ENCODE results near the gene MEX3A.
"Not testable (repeated sequence)": the region's sequence is repeated elsewhere in the genome, so short reads cannot be mapped to it uniquely, and the experiment has no call there.

MEX3A gene

DNA sequence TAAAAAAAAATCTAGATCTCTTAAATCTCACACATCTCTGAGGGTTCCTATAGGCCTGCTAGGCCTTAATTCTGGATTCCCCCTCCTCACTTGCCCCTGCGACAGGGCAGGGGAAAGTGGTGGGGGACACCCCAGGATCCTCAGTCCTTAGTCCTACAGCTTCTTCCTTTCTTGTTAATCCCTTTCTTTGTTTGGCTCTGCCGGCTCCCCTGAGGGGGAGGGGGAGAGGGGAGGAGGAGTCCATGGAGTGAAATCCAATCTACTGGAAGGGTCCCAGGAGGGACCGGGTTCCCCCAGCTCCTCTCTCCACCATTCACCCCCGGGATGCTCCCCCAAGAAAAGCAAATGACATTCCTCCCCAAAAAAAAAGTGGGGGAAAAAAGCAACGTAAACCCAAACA, 8.5 kb downstream of the MEX3A start:
- no peak for DNase-seq (ENCODE audit: low read depth, low spot score)
- Histone ChIP-seq H3K4me3 (peak overlapping the region; percentile 42; the same call in 1 of the 2 replicates), H3K36me3 (ENCODE audit: insufficient read depth, low read length) (peaks cover 41% of the 10 kb centered on the region), H3K9me3 (ENCODE audit: low read depth, low read length) (no peaks in the 10 kb centered on the region), H3K27ac (peak overlapping the region; percentile 93), H3K9ac (ENCODE audit: insufficient read length) (peak overlapping the region; percentile 45)
- TF ChIP-seq EZH2 (IDR thresholded peaks at IDR 0.05) (no peak), POLR2AphosphoS5 (IDR thresholded peaks at IDR 0.05; ENCODE audit: borderline replicate concordance, low read depth, low read length) (no peak), FOXP2 (optimal IDR thresholded peaks at IDR 0.05; ENCODE audit: control extremely low read depth, extremely low read length, insufficient read depth) (no peak)

DNA sequence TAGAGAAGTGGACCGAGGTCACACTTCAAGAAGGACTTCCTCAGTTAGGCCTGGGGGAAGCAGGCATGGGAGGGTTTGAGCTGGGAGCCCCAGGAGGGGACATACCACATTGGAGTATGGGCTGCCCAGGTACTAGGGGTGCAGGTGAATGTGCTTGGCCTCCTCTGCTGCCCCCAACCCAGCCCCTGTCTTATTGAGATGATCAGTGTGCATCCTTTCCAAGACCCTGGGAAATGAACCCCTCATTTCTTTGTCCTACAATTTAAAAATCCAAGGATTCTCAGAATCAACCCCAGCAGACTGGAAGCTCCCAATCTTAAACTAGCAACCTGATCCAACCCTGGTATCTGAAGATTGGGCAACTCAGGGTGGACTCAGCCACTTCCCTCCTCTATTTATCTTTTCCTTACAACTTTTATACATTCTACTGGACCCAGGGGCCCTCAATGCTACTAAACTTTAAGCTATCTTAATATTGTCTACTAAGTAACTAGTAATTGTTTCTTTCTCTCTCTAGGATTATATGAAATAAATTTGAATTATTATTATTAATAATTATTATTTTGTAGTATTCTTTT, 9.1 kb downstream of the MEX3A start:
- H3K4me3 ChIP-seq = peak overlapping the region; percentile 51

GRCh38 chr1:156072251-156072650, 10.0 kb downstream of the MEX3A start:
- peak overlapping the region; percentile 51 for H3K4me3 ChIP-seq
- H3K36me3 ChIP-seq (ENCODE audit: insufficient read depth, low read length) = peaks cover 29% of the 10 kb centered on the region
- no peak for TF ChIP-seq POLR2AphosphoS5 (IDR thresholded peaks at IDR 0.05; ENCODE audit: borderline replicate concordance, low read depth, low read length)
- peak overlapping the region; percentile 57 for H3K9ac ChIP-seq (ENCODE audit: insufficient read length)
- H3K9me3 ChIP-seq (ENCODE audit: low read depth, low read length) = no peaks in the 10 kb centered on the region
- H3K27ac ChIP-seq = peak overlapping the region; percentile 93
- no peak for DNase-seq (ENCODE audit: low read depth, low spot score)

More for the DNA sequence above, 9.1 kb downstream of the MEX3A start:
- H3K27ac ChIP-seq = peak overlapping the region; percentile 93
- no peak for TF ChIP-seq EZH2 (IDR thresholded peaks at IDR 0.05)
- no peak; the same call in 1 of the 2 replicates for TF ChIP-seq POLR2AphosphoS5 (IDR thresholded peaks at IDR 0.05; ENCODE audit: borderline replicate concordance, low read depth, low read length)
- no peak for TF ChIP-seq FOXP2 (optimal IDR thresholded peaks at IDR 0.05; ENCODE audit: control extremely low read depth, extremely low read length, insufficient read depth)
- no peaks in the 10 kb centered on the region for H3K9me3 ChIP-seq (ENCODE audit: low read depth, low read length)
- DNase-seq (ENCODE audit: low read depth, low spot score) = no peak
- H3K9ac ChIP-seq (ENCODE audit: insufficient read length) = peak overlapping the region; percentile 57
- peaks cover 38% of the 10 kb centered on the region for H3K36me3 ChIP-seq (ENCODE audit: insufficient read depth, low read length)

- H3K4me3 ChIP-seq; H3K9ac ChIP-seq (ENCODE audit: insufficient read length); H3K9me3 ChIP-seq (ENCODE audit: low read depth, low read length); DNase-seq (ENCODE audit: low read depth, low spot score): not testable (repeated sequence)
- peak overlapping the region; percentile 93 for H3K27ac ChIP-seq
- peaks cover 20% of the 10 kb centered on the region for H3K36me3 ChIP-seq (ENCODE audit: insufficient read depth, low read length)
Observed at GRCh38 chr1:156071332-156071816, 10.9 kb downstream of the MEX3A start.

- no peak for DNase-seq (ENCODE audit: low read depth, low spot score)
- no peak for TF ChIP-seq FOXP2 (optimal IDR thresholded peaks at IDR 0.05; ENCODE audit: control extremely low read depth, extremely low read length, insufficient read depth)
- no peak for TF ChIP-seq EZH2 (IDR thresholded peaks at IDR 0.05)
- TF ChIP-seq POLR2AphosphoS5 (IDR thresholded peaks at IDR 0.05; ENCODE audit: borderline replicate concordance, low read depth, low read length) = no peak
- H3K36me3 ChIP-seq (ENCODE audit: insufficient read depth, low read length) = peaks cover 12% of the 10 kb centered on the region
- H3K4me3 ChIP-seq = no peak overlapping the region
- H3K9ac ChIP-seq (ENCODE audit: insufficient read length) = no peak overlapping the region
- H3K9me3 ChIP-seq (ENCODE audit: low read depth, low read length) = no peaks in the 10 kb centered on the region
- H3K27ac ChIP-seq = no peak overlapping the region
Observed at GRCh38 chr1:156070548-156070947, 11.7 kb downstream of the MEX3A start.

- peak overlapping the region; percentile 54; the same call in 1 of the 2 replicates for H3K27ac ChIP-seq
- TF ChIP-seq EZH2 (IDR thresholded peaks at IDR 0.05) (no peak), FOXP2 (optimal IDR thresholded peaks at IDR 0.05; ENCODE audit: control extremely low read depth, extremely low read length, insufficient read depth) (no peak), POLR2AphosphoS5 (IDR thresholded peaks at IDR 0.05; ENCODE audit: borderline replicate concordance, low read depth, low read length) (no peak)
Observed at GRCh38 chr1:156069490-156070455, 12.5 kb downstream of the MEX3A start.

GRCh38 chr1:156067262-156067661, 15.0 kb downstream of the MEX3A start:
- no peak for TF ChIP-seq FOXP2 (optimal IDR thresholded peaks at IDR 0.05; ENCODE audit: control extremely low read depth, extremely low read length, insufficient read depth)
- TF ChIP-seq POLR2AphosphoS5 (IDR thresholded peaks at IDR 0.05; ENCODE audit: borderline replicate concordance, low read depth, low read length) = no peak
- TF ChIP-seq EZH2 (IDR thresholded peaks at IDR 0.05) = no peak
- Histone ChIP-seq H3K9ac (ENCODE audit: insufficient read length) (no peak overlapping the region), H3K4me3 (no peak overlapping the region), H3K27ac (no peak overlapping the region), H3K36me3 (ENCODE audit: insufficient read depth, low read length) (no peaks in the 10 kb centered on the region), H3K9me3 (ENCODE audit: low read depth, low read length) (no peaks in the 10 kb centered on the region)
- DNase-seq (ENCODE audit: low read depth, low spot score) = no peak

More at GRCh38 chr1:156069490-156070455, 12.5 kb downstream of the MEX3A start:
- peaks cover 5% of the 10 kb centered on the region; the same call in 1 of the 2 replicates for H3K36me3 ChIP-seq (ENCODE audit: insufficient read depth, low read length)
- H3K9ac ChIP-seq (ENCODE audit: insufficient read length) = no peak overlapping the region
- no peak for DNase-seq (ENCODE audit: low read depth, low spot score)
- no peaks in the 10 kb centered on the region for H3K9me3 ChIP-seq (ENCODE audit: low read depth, low read length)
- no peak overlapping the region for H3K4me3 ChIP-seq

DNA sequence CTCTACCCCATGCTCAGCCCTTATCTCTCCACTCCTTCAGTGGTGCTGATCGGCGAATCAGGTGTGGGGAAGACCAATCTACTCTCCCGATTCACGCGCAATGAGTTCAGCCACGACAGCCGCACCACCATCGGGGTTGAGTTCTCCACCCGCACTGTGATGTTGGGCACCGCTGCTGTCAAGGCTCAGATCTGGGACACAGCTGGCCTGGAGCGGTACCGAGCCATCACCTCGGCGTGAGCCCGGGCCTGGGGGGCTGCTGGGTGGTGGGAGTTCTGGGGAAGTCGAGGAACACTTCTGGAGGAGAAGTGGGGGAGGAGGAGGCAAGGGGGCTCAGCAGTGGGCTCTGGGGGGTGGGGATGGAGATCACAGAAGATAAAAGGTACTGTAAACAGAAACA, 16.4 kb downstream of the MEX3A start:
- DNase-seq (ENCODE audit: low read depth, low spot score) = no peak
- TF ChIP-seq FOXP2 (optimal IDR thresholded peaks at IDR 0.05; ENCODE audit: control extremely low read depth, extremely low read length, insufficient read depth) (no peak), EZH2 (IDR thresholded peaks at IDR 0.05) (no peak), POLR2AphosphoS5 (IDR thresholded peaks at IDR 0.05; ENCODE audit: borderline replicate concordance, low read depth, low read length) (no peak)
- H3K9ac ChIP-seq (ENCODE audit: insufficient read length) = no peak overlapping the region

More for the DNA sequence above, 16.4 kb downstream of the MEX3A start:
- Histone ChIP-seq H3K27ac (no peak overlapping the region), H3K9me3 (ENCODE audit: low read depth, low read length) (no peaks in the 10 kb centered on the region), H3K4me3 (no peak overlapping the region), H3K36me3 (ENCODE audit: insufficient read depth, low read length) (no peaks in the 10 kb centered on the region)

Data from SK-N-MC (cell line).